ENCODE results near the gene EXOC6B.

Gene EXOC6B

DNA sequence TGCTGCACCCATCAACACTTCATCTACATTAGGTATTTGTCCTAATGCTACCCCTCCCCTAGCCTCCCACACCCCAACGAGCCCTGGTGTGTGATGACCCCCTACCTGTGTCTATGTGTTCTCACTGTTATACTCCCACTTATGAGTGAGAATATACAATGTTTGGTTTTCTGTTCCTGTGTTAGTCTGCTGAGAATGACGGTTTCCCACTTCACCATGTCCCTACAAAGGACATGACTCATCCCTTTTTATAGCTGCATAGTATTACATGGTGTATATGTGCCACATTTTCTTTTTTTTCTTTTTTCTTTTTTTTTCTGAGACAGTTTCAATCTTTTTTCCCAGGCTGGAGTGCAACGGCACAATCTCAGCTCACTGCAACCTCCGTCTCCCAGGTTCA is 394.1 kb downstream of the EXOC6B start:
- Histone ChIP-seq H3K79me2 (ENCODE audit: low read length) (no peaks in the 10 kb centered on the region), H3K4me2 (ENCODE audit: low read depth, low read length) (no peak overlapping the region), H3K4me1 (ENCODE audit: low read length) (no peaks in the 10 kb centered on the region), H3F3A (ENCODE audit: insufficient read depth, low read length) (no peaks in the 10 kb centered on the region), H3K9me3 (replicated peaks; ENCODE audit: insufficient read depth, low read length) (no peaks in the 10 kb centered on the region), H3K27me3 (replicated peaks; ENCODE audit: insufficient read depth, low read length) (no peaks in the 10 kb centered on the region), H4K20me1 (ENCODE audit: insufficient read depth, low read length) (no peaks in the 10 kb centered on the region), H3K27ac (ENCODE audit: low read length) (no peak overlapping the region), H2AFZ (ENCODE audit: low read length) (no peak overlapping the region), H3K9ac (ENCODE audit: low read length) (no peak overlapping the region), H3K9me2 (replicated peaks; ENCODE audit: insufficient read depth, low read length) (no peaks in the 10 kb centered on the region), H3K36me3 (replicated peaks; ENCODE audit: insufficient read depth, low read length) (no peaks in the 10 kb centered on the region), H3K4me3 (ENCODE audit: low read length) (no peak overlapping the region)
- no peak for DNase-seq
- TF ChIP-seq, protein P1, sequence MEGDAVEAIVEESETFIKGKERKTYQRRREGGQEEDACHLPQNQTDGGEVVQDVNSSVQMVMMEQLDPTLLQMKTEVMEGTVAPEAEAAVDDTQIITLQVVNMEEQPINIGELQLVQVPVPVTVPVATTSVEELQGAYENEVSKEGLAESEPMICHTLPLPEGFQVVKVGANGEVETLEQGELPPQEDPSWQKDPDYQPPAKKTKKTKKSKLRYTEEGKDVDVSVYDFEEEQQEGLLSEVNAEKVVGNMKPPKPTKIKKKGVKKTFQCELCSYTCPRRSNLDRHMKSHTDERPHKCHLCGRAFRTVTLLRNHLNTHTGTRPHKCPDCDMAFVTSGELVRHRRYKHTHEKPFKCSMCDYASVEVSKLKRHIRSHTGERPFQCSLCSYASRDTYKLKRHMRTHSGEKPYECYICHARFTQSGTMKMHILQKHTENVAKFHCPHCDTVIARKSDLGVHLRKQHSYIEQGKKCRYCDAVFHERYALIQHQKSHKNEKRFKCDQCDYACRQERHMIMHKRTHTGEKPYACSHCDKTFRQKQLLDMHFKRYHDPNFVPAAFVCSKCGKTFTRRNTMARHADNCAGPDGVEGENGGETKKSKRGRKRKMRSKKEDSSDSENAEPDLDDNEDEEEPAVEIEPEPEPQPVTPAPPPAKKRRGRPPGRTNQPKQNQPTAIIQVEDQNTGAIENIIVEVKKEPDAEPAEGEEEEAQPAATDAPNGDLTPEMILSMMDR (IDR thresholded peaks at IDR 0.05; ENCODE audit: low read length): no peak
- TF ChIP-seq EZH2phosphoT487 (IDR thresholded peaks at IDR 0.05; ENCODE audit: low read length) (no peak), EZH2 (optimal IDR thresholded peaks at IDR 0.05; ENCODE audit: low read depth, low read length) (no peak)

DNA sequence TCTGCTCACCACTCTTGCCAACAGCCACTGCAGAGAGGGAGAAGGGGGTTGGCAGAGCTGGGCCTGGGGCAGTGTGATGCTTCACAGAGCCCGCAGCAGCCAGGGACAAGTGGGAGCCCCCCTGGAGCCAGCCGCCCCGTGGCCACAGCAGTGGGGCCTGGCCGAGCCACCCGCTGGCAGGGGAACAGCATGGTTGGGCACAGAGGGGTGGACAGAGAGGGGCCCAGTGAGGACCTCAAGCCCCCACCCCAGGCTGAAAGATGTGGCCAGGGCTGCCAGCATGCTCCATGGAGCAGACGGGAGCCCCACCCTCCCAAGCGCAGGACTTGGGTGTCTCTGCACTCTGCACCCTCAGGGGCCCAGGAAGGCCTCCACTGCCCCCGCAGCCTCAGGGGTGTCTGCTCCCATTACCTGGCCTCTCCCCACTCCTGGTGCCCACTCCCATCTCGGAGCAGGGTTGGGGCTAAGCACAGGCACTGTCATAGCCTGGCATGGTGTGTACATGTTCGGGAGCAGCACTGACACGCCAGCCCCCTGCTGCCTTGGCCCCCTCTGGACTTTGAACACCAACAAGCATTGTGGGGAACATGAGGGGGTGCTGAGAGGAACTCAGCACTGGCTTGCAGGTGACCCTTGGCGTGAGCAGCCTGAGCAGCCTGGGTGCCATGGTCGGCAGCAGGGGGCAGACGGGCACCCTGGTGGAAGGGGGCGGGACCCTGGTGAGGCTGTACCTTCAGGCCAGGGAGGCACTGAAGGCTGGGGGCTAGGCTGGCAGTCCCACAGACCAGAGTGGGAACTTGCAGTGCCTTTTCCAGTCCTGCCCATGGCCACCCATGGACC is 398.6 kb downstream of the EXOC6B start:
- H2AFZ ChIP-seq (ENCODE audit: low read length): no peak overlapping the region
- no peak overlapping the region for H3K4me2 ChIP-seq (ENCODE audit: low read depth, low read length)
- TF ChIP-seq EZH2 (optimal IDR thresholded peaks at IDR 0.05; ENCODE audit: low read depth, low read length) (no peak), EZH2phosphoT487 (IDR thresholded peaks at IDR 0.05; ENCODE audit: low read length) (no peak)
- TF ChIP-seq, protein P1 (IDR thresholded peaks at IDR 0.05; ENCODE audit: low read length): no peak
- H3K79me2 ChIP-seq (ENCODE audit: low read length): no peaks in the 10 kb centered on the region
- no peaks in the 10 kb centered on the region for H4K20me1 ChIP-seq (ENCODE audit: insufficient read depth, low read length)
- DNase-seq: no peak
- H3K4me3 ChIP-seq (ENCODE audit: low read length): no peak overlapping the region
- H3K4me1 ChIP-seq (ENCODE audit: low read length): no peaks in the 10 kb centered on the region
- H3F3A ChIP-seq (ENCODE audit: insufficient read depth, low read length): no peaks in the 10 kb centered on the region
- H3K9me2 ChIP-seq (replicated peaks; ENCODE audit: insufficient read depth, low read length): no peaks in the 10 kb centered on the region
- no peaks in the 10 kb centered on the region for H3K27me3 ChIP-seq (replicated peaks; ENCODE audit: insufficient read depth, low read length)
- no peaks in the 10 kb centered on the region for H3K36me3 ChIP-seq (replicated peaks; ENCODE audit: insufficient read depth, low read length)
- H3K9ac ChIP-seq (ENCODE audit: low read length): no peak overlapping the region
- H3K27ac ChIP-seq (ENCODE audit: low read length): no peak overlapping the region
- no peaks in the 10 kb centered on the region for H3K9me3 ChIP-seq (replicated peaks; ENCODE audit: insufficient read depth, low read length)

DNA sequence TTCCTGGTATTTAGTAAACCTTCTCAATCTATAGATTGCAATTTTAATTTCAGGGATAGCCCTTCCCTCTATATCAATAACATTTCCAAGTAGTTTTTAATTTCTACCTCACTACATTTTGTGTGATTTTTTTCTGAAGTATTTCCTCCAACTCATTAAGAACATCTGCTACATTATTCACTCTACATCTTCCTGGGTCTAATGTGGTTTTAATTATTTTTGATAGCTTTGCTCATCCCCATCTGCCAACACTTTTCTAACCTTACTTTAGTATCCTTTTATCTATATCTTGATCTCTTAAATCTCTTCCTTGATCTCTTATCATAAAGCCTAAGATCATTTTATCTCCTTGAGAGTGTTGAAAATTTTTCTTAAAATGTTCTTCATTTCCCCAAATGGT is 399.8 kb downstream of the EXOC6B start:
- Histone ChIP-seq H2AFZ (ENCODE audit: low read length) (no peak overlapping the region), H3K27me3 (replicated peaks; ENCODE audit: insufficient read depth, low read length) (no peaks in the 10 kb centered on the region), H3F3A (ENCODE audit: insufficient read depth, low read length) (no peaks in the 10 kb centered on the region), H3K4me3 (ENCODE audit: low read length) (no peak overlapping the region), H3K9me2 (replicated peaks; ENCODE audit: insufficient read depth, low read length) (no peaks in the 10 kb centered on the region), H3K4me2 (ENCODE audit: low read depth, low read length) (no peak overlapping the region), H4K20me1 (ENCODE audit: insufficient read depth, low read length) (no peaks in the 10 kb centered on the region), H3K79me2 (ENCODE audit: low read length) (no peaks in the 10 kb centered on the region), H3K9me3 (replicated peaks; ENCODE audit: insufficient read depth, low read length) (no peaks in the 10 kb centered on the region), H3K27ac (ENCODE audit: low read length) (no peak overlapping the region), H3K9ac (ENCODE audit: low read length) (no peak overlapping the region), H3K36me3 (replicated peaks; ENCODE audit: insufficient read depth, low read length) (no peaks in the 10 kb centered on the region), H3K4me1 (ENCODE audit: low read length) (no peaks in the 10 kb centered on the region)
- no peak for DNase-seq
- TF ChIP-seq, protein P1 (IDR thresholded peaks at IDR 0.05; ENCODE audit: low read length): no peak
- TF ChIP-seq EZH2 (optimal IDR thresholded peaks at IDR 0.05; ENCODE audit: low read depth, low read length) (no peak), EZH2phosphoT487 (IDR thresholded peaks at IDR 0.05; ENCODE audit: low read length) (no peak)

Measured in MM.1S (cell line).